Right kidney (tissue), 9 donors: ENCODE results near the gene WDR93.

ENCODE experiments used
- DNase-seq: peaks from one replicate; pipeline ENCODE4 v3.0.0-alpha.2; 2016
- long read RNA-seq, 8 donors: transcript quantifications; one replicate each; lab custom pipeline, GENCODE V29; 2026

The WDR93 gene
- long read RNA-seq, donor 1, partial matches to known transcripts: 0 of 1 reads
- long read RNA-seq, donor 1, other reads (novel, unspliced or antisense): 0 of 1 reads
- long read RNA-seq, donor 2: 0 reads
- long read RNA-seq, donor 3: 0 reads
- long read RNA-seq, donor 4: 0 reads
- long read RNA-seq, donor 5, partial matches to known transcripts: 0 of 2 reads
- long read RNA-seq, donor 5, other reads (novel, unspliced or antisense): 0 of 2 reads
- long read RNA-seq, donor 6: 0 reads
- long read RNA-seq, donor 7: 0 reads
- long read RNA-seq, donor 8: 0 reads

DNA sequence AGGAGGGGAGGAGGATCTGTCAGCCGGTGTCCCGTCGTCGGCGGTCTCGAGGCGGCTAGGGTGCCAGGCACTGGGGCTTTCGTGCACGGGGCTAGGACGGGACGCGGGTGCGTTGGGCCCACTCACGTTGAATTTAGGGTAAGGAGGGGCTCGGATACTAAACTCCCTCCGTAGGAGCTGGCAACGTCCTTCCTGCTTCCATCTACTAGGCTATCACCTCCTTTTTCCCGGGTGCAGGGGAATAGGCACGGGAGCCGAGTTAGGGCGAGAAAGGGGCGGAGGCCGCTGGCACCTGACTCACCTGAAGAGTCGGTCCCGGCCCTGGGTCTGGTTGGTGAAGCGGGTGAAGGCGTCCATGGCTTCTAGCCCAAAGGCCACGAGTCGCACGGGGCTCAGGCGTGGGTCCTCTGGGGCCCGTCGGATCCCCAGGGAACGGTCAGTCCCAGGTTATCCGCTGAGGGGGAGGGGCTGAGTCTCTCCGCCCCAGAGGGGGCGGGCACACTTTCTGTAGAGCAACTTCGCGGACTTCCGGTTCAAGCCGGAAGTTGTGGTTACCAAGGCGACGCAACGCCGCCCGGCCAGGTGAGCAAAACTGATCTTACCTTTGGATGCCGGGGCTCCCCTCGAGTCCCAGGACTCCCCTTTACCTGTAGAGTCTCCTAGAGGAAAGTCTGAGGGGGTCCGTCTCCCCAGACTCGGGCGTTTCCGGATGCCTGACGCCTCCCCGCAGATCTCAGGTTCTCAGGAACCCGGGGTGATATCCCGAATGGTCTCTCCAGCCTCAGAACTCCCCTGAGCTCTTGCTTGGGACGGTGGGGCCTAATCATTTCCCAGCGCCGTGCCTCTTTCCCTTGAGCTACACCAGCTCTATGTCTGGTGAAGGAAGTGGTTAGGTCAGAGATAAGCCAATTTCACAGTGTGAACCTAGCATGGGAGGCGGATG lies at the start of gene WDR93, which contains the start of gene PEX11A:
Gene WDR93, plus strand, starts transcription at position 536 of the 943 bp plus-strand sequence. CDS start 10,936 bp downstream, outside the sequence.
Gene PEX11A, minus strand, starts transcription at position 479 of the 943 bp plus-strand sequence. Its CDS starts 122 bp downstream, at position 357.
- peak; percentile 93 for DNase-seq

DNA sequence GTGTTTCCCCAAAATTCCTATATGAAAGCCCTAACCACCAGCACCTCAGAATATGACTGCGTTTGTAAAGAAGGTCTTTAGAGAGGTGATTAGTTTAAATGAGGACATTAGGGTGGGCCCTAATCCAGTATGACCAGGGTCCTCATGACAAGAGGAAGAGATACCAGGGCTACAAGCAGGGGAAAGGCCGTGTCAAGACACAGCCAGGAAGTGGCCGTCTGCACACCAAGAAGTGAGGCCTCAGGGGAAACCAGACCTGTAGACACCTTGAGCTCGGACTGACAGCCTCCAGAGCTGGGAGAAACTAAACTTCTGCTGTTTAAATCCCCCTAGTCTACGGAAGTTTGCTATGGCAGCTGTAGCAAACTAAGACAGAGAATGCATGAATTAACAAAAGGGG lies 49.6 kb upstream of the WDR93 start:
- DNase-seq: no peak

DNA sequence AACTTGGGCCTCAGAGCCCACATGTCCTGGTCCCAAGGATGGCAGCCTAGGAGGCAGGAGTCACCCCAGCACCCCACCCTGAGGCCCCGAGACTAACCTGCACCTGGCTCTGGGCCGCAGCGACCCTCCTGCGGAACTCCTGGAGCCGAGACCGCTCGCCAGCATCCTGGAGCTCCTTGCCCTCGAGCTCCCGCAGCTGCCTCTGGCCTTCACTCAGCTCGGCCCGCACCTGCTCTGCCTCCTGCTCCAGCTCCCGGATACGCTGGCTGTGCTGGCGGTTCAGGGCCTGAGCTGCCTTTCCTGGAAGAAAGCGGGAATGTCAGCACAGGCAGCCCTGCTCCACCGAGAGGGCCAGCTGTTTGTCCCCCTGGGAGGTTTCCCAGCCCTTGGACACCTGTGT lies 48.5 kb upstream of the WDR93 start:
- DNase-seq: no peak

DNA sequence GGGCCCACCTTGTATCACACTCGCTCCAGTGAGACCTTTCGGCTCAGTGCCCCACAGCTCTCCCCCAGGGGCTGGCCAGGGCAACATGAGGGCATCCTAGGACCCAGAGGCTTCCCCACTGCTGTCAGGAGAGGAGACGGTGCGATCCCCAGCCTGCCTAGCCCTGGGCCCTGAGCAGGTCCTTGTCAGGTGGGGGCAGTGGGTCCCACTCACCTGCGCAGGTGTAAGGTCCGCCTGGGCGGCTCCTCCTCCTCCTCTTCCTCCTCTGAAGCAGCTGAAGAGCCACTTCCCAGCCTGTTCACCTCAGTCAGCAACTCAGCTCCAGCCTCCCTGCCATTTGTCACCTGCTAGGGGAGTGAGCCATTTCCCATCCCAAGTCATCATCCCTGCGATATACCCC lies 44.9 kb upstream of the WDR93 start:
- no peak for DNase-seq

DNA sequence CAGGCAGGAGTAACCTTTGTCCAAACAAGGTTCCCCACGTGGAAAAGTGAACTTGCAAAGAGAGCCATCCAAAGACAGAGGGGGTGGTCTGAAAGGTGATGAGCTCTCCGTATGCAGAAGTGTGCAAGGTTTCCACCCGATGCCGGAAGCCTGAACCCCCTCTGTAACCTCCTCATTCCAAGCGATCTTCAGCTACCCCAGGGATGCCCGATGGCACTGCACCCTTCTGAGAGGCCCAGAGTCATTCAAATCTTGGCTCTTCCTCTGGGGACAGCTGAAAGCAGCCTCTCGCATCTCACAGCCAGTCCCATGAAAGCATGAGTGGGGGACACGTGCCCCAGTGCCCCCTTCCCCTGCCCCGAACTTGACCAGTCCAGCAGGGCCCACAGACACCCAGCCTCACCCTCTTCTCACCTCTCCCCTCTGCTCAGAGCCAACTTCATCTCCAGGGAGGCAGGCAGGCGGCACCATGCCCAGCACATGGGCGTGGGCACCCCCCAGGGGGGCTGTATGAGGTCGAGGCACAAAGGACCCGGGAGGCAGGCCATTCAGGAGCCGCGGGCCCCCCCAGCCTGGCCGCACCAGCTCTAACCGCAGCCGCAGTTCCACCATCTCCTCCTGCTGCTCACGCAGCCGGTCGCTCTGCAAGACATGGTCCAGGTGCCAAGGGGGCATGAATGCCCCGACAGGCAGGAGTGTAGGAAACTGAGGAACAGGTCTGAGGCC lies 44.0 kb upstream of the WDR93 start:
- DNase-seq: no peak

DNA sequence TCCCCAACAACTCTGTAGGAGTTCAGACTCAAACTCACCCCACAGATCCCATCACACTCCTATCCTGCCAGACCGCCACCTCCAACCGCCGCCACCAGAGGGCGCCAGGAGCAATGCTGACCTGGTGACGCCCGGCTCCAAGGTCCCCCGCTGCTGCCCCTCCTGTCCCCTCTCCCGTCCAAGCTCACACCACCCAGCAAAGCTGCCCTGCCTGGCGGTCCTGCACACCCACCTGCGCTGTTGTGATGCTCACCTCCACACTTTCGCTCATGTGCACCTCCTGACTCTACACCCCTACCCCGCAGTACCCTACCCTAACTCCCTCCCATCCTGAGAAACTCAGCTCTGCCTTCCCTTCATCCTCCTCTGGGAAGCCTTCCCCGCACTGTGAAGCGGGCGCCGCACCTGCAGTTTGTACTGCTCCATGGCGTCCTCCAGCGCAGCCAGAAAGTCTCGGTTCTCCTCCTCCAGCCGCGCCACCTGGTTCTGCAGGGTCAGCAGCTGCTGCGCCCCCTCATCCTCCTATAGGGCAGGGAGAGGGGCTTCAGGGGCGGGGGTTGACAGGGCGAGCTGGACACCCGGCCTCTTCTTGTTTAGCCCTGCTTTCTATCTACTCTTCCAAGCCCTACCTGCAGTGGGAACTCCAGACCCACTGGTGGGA lies 43.3 kb upstream of the WDR93 start:
- peak; percentile 63 for DNase-seq

DNA sequence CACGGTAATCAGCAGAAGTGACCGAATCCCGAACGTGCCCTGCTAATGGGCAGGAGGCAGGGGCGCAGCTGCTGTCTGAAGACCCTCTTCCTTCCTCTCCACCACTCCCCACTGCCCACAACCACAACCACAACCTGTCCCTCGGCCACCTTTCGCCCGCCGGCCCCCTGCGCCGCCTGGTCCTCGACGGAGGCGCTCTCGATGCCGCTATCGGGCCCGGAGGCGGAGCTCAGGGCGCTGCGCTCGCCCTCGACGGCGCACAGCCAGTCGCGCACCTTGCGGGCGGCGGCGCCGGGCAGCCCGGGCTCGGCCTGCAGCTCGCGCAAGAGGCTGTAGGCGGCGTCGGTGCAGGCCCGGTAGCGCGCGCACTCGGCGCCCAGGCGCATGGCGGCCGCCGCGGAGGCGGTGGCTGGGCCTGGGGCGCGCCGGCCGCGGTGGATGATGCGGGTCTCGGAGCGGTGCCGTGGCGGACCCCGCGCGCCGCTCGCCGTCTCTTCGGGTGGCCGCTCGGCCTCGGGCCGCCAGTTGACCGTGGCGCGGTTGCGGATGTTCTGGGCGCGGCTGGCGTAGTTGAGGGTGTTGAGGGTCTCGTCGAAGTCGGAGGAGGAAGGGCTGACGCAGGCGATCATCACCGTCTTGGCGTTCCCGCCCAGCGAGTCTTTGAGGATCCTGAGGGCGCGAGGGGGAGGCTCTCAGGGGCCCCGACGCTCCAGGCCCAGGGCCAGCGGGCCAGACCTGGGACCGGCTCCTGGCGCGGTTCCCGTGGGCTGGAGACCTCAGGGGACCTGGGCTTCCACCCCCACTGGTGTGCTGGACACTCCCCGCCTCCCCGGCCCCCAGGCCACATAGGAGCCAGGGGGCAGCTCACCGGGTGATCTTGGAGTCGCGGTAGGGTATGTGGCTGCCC lies 42.3 kb upstream of the WDR93 start:
- no peak for DNase-seq

DNA sequence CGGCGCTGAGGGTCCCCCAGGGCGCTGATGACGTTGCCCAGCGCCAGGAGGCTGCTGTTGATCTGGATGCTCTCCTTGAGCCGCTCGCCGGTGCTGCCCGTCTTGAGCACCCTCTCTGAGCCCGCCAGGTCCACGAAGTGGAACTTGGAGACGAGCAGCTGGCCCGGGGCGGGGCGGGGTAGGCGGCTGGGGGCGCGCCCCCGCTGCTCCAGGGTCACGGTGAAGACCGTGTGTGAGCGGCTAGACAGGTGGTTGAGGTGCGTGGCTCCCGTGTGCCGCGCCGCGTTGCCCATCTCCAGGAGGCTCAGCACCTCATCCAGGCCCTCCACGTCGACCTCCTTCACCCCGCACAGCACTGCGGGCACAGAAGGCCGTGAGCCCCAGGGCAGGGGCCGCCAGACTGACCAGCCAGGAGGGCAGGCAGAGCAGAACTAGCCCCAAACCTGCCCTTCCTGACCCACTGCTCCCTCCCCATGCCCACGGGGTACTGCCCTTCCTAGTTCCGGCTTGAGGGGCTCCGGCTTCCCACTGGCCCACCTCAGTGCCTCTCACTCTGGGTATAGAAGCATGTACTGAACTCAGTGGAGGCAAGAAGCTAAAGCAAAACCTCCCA lies 41.5 kb upstream of the WDR93 start:
- DNase-seq: no peak

DNA sequence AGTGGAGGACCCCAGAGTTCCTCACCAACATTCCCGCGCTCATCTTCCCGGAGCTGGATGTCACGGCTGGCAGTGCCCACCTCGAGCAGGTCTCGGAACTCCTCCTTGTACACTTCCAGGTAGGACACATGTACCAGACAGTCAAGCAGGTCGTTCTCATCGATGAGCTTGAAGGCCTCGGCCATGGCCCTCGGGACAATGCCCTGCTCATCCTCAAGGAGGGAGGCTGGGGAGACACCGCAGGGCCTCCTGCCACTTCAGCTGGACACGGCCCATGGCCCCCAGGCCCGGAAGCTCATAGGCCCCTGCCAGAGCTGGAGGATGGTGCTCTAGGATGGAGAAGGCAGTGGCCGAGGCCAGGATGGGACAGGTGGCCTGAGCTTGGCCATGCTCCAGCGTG lies 40.9 kb upstream of the WDR93 start:
- no peak for DNase-seq

DNA sequence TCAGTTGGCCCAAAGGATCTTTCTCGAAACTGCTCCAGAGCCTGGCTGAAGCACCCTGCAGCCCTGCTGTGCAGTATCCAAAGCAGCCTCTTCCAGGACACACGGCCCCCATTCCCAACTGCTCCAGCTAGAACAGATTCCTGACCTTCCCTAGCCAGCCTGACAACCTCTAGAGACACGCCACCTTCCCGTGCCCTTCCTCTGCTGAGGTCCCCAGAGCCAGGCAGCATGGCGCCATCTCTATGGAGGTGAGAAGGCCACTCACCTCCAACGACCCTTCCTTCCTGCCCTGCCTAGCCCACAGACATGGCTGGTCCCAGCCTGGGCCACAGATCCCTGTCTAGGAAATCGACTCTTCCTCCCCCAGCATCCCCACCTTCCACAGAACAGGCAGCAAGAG lies 38.5 kb upstream of the WDR93 start:
- no peak for DNase-seq

DNA sequence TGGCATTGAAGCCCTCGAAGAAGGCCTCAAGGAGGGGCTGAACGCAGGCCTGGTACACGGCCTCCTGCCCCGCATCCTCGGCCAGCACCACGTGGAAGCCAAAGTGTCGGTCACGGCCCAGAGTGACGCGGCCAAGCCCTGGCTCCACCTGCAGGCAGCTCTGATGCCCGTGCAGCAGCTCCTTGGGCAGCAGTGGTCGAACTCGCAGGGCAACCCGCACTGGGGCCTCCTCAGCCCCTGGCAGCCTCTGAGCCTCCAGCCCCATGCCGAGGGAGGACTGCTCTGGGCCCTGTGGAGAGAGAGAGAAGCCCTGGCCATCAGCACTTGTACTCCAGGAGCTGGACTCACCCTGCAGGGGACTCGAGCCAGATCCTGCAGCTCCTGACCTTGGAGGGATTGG lies 37.9 kb upstream of the WDR93 start:
- no peak for DNase-seq

DNA sequence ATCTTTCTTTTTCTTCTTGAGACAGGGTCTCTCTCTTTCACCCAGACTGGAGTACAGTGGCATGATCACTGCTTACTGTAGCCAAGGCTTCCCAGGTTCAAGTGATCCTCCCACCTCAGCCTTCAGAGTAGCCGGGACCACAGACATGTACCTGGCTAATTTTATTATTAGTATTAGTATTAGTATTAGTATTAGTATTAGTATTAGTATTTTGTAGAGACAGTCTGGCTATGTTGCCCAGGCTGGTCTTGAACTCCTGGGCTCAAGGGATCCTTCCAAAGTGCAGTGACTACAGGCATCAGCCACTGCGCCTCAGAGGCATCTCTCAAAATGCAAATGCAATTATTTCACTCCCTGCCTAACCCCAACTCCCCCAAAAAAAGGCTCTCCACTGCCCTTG lies 37.0 kb upstream of the WDR93 start:
- no peak for DNase-seq

DNA sequence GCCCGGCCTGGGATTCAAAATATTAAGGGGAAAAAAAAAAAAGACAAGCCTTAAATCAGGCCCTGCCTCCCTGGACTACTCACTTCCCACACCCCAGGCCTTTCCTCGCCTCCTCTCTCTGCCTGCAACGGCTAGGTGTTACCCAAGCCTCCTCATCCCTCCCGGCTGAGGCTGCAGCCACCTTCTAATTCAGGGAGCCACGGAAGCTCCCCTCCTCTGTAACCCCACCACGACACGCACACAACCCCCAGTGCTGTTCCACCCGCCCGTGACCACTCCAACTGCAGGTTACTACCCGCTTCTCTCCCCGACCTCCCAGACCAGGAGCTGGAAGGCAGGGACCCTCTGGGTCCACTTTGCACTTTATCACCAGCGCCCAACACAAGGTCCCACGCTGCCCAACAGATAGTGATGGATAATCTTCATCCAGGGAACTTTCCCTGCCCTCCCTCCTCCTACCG lies 36.3 kb upstream of the WDR93 start:
- no peak for DNase-seq

DNA sequence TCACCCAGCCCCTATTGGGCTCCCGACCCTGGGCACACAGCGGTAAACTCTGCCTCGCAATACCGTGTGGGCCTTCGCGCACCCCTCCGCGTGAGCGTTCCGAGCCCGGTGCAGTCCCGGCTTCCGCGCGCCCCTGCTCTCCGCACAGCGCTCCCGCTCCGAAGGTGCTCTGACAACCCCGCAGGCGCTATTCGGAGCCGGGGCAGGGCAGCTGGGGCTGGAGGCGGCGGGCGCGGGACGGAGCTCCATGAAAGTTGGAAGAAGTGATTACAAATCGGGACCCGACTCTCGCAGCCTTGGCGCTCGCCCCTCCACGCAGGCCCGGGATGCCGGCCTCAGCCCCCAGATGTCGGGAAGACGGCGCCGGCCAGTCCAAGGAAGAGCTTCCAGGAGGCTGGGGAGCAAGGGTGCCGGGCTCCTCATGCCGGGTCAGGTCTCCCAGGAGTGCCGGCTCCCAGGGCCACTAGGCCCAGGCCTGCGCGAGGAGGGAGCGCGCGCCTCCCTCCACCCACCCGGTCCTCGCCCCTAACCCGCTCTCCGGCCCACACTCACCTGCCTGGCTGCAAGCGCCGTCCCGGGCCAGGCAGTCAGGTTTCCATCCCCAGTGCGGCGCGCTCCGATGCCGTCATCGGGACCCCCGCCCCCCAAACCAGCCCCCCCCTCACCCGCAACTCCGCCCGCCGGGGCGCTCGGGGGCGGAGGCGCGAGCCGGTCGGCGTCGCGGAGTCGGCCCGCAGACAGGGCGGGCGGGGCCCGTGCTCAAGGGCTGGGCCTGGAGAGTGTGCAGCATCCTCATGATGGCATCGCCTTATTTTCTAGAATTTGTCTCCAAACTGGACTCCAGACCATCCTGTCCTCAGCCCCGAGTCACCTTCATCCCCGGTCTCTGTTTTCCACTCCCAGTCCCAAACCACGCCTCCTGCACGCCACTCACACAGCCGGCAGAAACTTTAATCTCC lies 35.5 kb upstream of the WDR93 start, which contains the start of gene KIF7:
Gene KIF7, minus strand, starts transcription at position 621 of the 959 bp plus-strand sequence. CDS start 2,537 bp downstream, outside the sequence.
- DNase-seq: peak; percentile 82

DNA sequence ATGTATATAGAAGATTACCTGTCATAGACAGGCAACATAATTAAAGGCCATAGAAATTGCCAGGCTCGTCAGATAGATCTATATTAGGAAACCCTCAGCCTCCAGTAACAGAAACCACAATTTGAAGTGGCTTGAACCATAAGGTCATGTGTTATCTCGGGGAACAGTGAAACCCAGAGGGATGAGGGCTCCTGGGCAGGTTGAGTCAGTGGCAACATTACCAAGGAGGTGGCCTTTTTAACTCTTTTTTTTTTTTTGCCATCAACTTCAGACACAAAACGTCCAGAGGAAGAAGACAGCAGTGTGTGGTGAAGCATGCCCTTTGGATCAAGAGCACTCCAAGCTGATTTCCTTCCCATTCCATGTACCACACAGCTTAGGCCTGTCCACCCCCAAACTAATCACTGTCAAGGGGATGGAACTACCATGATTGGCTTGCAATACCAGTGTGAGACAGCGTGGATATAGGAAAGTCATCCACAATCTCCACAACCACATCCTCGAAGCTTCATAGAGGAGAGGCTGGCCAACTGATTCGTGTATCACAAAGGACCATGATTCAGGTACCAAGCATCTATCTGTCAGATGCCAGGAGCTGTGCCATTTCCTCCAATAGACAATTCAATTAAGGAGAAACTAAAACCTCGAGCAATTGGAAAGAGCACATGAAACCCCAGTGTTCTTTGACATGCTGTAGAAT lies 34.3 kb upstream of the WDR93 start:
- DNase-seq: no peak

DNA sequence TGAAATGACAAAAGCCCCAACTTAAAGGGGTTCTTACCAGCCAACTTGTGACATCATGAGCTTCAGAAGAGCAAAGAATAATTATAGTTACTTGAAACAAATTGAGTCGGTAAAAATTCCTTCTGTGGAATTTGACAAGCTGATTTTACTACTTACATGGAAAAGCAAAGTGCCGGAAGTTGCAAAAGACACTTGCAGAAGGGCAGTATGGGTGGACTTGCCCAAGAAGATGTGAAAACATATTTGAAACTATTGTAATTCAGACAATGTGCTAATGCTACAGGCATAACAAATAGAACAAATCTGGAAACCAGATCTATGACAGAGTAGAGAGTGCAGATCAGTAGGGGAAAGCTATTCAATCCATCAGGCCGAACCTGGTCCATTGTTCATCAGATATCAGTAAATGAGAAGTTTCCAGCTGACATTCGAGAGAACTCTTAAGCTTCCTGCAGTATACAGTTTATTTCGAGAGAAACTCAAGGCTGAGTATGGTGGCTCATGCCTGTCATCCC lies 32.9 kb upstream of the WDR93 start:
- no peak for DNase-seq

DNA sequence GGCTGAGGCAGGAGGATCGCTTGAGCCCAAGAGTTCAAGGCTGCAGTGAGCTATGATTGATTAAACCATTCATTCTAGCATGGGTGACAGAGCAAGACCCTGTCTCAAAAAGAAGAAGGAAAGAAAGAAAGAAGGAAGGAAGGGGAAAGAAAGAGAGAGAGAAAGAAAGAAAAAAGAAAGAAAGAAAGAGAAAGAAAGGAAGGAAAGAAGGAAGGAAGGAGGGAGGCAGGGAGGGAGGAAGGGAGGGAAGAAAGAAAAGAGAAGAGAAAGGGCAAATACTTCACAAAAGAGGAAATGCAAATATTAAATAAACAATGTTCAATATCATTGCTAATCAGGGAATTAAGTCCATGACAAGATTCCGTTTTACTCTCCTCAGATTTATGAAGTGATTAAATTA lies 31.3 kb upstream of the WDR93 start:
- no peak for DNase-seq

DNA sequence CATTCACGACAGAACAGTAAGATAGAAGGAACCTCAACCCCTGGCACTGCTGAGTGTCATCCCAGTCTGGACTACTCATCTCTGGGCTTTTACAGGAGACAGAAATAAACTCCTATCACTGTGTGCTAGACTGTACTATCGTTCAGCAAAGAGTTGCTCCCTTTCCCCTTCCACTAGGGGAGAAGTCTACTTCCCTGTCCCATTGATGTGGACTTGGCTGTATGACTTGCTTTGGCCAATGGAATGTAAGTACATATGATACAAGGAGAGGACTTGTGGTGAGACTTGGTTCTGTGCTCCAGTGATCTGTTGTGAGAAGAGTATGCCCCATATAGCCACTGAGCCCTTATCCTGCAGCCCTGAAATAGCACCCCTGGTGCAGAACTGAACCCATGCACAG lies 30.1 kb upstream of the WDR93 start:
- DNase-seq: no peak
